Osteocyte (in vitro differentiated cells): ENCODE results near the gene CCL3. TPM values are rescaled to one million over a fixed set of nuclear protein-coding genes. Genes with fewer than 3 reads are reported as not detected.
"Not testable (repeated sequence)": the region's sequence is repeated elsewhere in the genome, so short reads cannot be mapped to it uniquely, and the experiment has no call there.

Source experiments
- DNase-seq: peaks from one replicate; pipeline ENCODE4 v3.0.0; 2021; ENCODE audit warnings: mixed read lengths; ENCODE audit not compliant: unreplicated experiment; ENCODE audit errors: extremely low spot score
- H3K27ac Mint-ChIP-seq: one replicate; pipeline ENCODE4 v1.8.0; 2021; ENCODE audit warnings: mild to moderate bottlenecking, mixed read lengths; ENCODE audit not compliant: unreplicated experiment
- H3K27me3 Mint-ChIP-seq: one replicate; pipeline ENCODE4 v1.8.0; 2021; ENCODE audit warnings: mixed read lengths; ENCODE audit not compliant: unreplicated experiment
- H3K36me3 Mint-ChIP-seq: one replicate; pipeline ENCODE4 v1.8.0; 2021; ENCODE audit warnings: mixed read lengths; ENCODE audit not compliant: unreplicated experiment
- H3K4me1 Mint-ChIP-seq: one replicate; pipeline ENCODE4 v1.8.0; 2021; ENCODE audit warnings: mixed read lengths; ENCODE audit not compliant: unreplicated experiment
- H3K4me3 Mint-ChIP-seq: one replicate; pipeline ENCODE4 v1.8.0; 2021; ENCODE audit warnings: mild to moderate bottlenecking, moderate library complexity, mixed read lengths; ENCODE audit not compliant: unreplicated experiment
- H3K9me3 Mint-ChIP-seq: one replicate; pipeline ENCODE4 v1.8.0; 2021; ENCODE audit warnings: mixed read lengths; ENCODE audit not compliant: unreplicated experiment
- total RNA-seq: library from RNA; stranded (reverse); gene quantifications from 2 replicates; pipeline ENCODE4 v1.2.1, GENCODE V29; 2021
- TF ChIP-seq, protein P1 (sequence below): fragments of 200-600 bp; sonication (generic); IDR thresholded peaks from 2 replicates; pipeline ENCODE4 v1.5.0; 2021; ENCODE audit warnings: antibody characterized with exemption, mild to moderate bottlenecking, moderate library complexity

Gene CCL3
- total RNA-seq, 1 donor from 2014 or later, result not detected

DNA sequence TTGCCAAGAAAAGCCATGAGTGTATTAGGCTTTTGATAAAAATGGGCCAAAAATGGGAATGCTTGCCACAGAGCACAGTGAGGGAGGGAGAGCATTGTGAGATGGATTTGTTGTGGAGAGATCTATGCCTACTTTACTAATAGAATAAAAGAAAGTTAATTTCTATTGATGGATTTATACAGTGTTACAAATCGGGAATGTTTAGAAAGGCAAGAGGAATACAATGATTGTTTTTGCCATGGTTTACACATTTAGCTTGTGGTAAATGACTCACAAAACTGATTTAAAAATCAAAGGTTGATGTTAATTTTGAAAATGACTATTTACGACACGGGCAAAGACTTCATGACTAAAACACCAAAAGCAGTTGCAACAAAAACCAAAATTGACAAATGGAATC lies 30.3 kb upstream of the CCL3 start:
- Mint-ChIP-seq H3K27me3 (no peaks in the 10 kb centered on the region), H3K4me3 (no peak overlapping the region), H3K27ac (no peak overlapping the region), H3K4me1 (no peaks in the 10 kb centered on the region), H3K9me3 (no peaks in the 10 kb centered on the region), H3K36me3 (no peaks in the 10 kb centered on the region)
- TF ChIP-seq, protein P1, sequence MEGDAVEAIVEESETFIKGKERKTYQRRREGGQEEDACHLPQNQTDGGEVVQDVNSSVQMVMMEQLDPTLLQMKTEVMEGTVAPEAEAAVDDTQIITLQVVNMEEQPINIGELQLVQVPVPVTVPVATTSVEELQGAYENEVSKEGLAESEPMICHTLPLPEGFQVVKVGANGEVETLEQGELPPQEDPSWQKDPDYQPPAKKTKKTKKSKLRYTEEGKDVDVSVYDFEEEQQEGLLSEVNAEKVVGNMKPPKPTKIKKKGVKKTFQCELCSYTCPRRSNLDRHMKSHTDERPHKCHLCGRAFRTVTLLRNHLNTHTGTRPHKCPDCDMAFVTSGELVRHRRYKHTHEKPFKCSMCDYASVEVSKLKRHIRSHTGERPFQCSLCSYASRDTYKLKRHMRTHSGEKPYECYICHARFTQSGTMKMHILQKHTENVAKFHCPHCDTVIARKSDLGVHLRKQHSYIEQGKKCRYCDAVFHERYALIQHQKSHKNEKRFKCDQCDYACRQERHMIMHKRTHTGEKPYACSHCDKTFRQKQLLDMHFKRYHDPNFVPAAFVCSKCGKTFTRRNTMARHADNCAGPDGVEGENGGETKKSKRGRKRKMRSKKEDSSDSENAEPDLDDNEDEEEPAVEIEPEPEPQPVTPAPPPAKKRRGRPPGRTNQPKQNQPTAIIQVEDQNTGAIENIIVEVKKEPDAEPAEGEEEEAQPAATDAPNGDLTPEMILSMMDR, result no peak
- no peak for DNase-seq

DNA sequence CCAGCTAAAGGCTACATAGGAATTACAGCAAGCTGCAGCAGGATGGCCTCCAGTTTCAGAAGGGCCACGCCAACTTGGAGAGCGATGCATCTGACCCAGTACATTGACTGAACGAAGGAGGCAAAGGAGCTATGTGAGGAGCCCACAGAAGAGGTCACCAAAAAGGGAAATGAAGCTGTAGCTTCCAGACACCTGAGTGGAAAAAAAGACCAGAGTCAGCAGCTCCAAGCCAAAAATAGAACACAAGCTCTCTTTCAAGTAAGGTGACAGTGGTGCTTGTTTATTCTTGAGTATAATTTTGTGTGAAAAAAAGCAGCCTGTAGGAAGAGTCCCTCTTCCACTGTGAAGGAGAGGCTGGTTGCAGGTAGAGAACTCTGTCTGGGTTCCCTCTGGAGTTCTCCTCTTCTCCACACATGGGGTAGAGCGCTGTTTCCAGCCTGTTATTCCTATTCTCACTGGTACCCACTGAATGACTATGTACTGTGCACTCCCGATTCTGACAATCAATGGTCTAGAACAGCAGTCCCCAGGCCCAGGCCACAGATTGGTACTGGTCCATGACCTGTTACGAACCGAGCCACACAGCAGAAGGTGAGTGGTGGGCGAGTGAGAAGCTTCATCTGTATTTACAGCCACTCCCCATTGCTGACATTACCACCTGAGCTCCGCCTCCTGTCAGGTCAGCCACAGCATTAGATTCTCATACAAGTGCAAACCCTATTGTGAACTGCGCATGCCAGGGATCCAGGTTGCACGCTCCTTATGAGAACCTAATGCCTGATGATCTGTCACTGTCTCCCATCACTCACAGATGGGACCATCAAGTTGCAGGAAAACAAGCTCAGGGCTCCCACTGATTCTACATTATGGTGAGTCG lies 28.8 kb upstream of the CCL3 start:
- Mint-ChIP-seq H3K27me3 (no peaks in the 10 kb centered on the region), H3K9me3 (no peaks in the 10 kb centered on the region)

DNA sequence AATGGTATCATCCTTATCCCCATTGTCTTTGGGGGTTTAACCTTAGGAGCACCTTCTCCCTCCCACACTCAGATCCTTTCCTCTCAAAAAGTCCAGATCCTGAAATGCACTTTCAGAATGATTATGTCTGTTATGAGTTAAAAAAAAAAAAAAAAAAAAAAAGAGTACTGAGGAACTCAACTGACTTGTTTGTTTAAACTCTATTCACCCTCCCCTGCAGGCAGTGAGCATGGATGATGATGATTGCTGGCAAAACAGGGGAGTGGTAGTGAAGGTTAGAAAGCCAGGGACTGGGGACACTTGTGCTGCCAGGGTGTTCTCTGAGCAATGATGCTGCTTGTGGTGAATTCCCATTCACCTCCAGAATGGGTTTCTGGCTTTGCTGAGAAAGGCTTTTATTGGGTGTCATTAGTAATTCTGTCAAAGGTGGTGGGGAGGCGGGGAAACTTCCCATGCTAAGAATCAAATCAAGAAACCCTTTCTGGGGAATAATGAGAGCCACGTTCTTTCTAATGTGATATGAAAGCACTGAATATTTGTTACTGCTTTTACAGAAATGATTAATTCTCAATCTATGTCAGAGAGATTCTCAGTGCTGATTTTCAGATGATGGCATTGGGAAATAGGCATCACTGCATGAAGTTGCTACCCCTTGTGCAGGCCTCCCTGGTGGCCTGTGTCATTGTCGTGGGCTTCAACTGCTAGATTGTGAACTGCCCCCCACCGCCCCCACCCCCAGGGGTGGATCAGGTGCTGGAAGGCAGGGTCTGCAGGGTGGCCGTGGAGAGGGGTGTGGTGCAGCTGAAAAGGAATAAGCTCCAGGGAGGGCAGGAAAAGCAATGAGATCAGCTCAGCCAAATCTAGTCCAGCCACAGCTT lies 27.8 kb upstream of the CCL3 start:
- no peaks in the 10 kb centered on the region for H3K4me1 Mint-ChIP-seq
- H3K27ac Mint-ChIP-seq, result no peak overlapping the region
- TF ChIP-seq, protein P1, result no peak
- H3K36me3 Mint-ChIP-seq, result no peaks in the 10 kb centered on the region
- no peak for DNase-seq
- H3K9me3 Mint-ChIP-seq, result no peaks in the 10 kb centered on the region
- H3K27me3 Mint-ChIP-seq, result no peaks in the 10 kb centered on the region
- no peak overlapping the region for H3K4me3 Mint-ChIP-seq

More for the DNA sequence above, 28.8 kb upstream of the CCL3 start:
- Mint-ChIP-seq H3K36me3 (no peaks in the 10 kb centered on the region), H3K27ac (no peak overlapping the region), H3K4me3 (no peak overlapping the region), H3K4me1 (no peaks in the 10 kb centered on the region)
- TF ChIP-seq, protein P1, result no peak
- DNase-seq, result no peak

DNA sequence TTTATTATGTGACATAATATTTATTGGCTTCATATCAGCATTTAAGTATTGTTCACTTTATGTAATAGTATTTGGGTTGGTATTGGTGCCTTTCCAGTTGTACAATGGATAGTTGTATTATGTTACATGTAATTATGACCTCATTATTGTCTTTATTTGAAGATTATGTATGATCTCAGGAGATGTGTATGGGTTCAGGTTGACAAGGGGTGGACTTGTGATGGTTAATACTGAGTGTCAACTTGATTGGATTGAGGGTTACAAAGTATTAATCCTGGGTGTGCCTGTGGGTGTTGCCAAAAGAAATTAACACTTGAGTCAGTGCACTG lies 25.7 kb upstream of the CCL3 start:
- H3K27ac Mint-ChIP-seq, H3K9me3 Mint-ChIP-seq, H3K27me3 Mint-ChIP-seq, DNase-seq, H3K36me3 Mint-ChIP-seq, H3K4me1 Mint-ChIP-seq, H3K4me3 Mint-ChIP-seq: not testable (repeated sequence)

DNA sequence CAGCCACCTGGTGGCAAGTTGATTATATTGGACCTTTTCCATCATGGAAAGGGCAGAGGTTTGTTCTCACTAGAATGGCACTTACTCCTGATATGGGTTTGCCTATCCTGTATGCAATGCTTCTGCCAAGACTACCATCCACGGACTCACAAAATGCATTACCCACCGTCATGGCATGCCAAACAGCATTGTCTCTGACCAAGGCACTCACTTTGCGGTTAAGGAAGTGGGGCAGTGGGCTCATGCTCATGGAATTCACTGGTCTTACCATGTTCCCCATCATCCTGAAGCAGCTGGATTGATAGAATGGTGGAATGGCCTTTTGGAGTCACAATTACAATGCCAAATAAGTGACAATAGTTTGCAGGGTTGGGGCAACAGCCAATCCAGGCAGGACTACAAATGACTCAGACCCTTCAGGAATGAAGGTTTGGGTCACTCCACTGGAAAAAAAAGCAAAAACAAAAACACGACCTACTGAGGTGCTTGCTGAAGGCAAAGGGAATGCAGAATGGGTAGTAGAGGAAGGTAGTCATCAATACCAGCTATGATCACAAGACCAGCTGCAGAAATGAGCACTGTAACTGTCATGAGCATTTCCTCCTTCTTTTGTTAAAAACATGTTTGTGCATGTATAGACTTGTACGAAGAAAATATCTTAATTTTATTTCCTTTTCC lies 25.2 kb upstream of the CCL3 start:
- not testable (repeated sequence) for H3K27me3 Mint-ChIP-seq, H3K4me1 Mint-ChIP-seq, DNase-seq, H3K4me3 Mint-ChIP-seq, H3K9me3 Mint-ChIP-seq, H3K27ac Mint-ChIP-seq, H3K36me3 Mint-ChIP-seq

DNA sequence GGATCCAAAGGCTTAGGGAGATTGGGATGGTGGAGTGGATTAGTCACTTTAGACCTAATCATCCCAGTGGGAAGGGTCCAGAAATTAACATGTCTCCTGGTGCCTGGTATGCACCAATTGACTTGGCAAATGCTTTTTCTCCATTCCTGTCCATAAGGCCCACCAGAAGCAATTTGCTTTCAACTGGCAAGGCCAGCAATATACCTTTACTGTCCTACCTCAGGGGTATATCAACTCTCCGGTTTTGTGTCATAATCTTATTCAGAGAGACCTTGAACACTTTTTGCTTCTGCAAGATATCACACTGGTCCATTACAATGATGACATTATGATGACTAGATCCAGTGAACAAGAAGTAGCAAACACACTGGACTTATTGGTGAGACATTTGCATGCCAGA lies 23.2 kb upstream of the CCL3 start:
- not testable (repeated sequence) for H3K36me3 Mint-ChIP-seq, H3K4me3 Mint-ChIP-seq, H3K9me3 Mint-ChIP-seq, H3K27me3 Mint-ChIP-seq, DNase-seq, H3K27ac Mint-ChIP-seq, H3K4me1 Mint-ChIP-seq
